DND-41 (cell line): ENCODE data around the gene ATG9A.

Experiments
- EZH2 ChIP-seq: IDR thresholded peaks from 3 replicates; pipeline ENCODE4 v1.6.1; 2012; ENCODE audit warnings: borderline replicate concordance, low read depth, mild to moderate bottlenecking, moderate library complexity, low read length, inconsistent platforms; ENCODE audit not compliant: severe bottlenecking
- TF ChIP-seq, protein P1 (sequence below): IDR thresholded peaks from 2 replicates; pipeline ENCODE4 v1.5.1; 2012; ENCODE audit warnings: borderline replicate concordance, low read length, moderate library complexity, mild to moderate bottlenecking; ENCODE audit not compliant: poor library complexity, severe bottlenecking; ENCODE audit errors: extremely low read depth

DNA sequence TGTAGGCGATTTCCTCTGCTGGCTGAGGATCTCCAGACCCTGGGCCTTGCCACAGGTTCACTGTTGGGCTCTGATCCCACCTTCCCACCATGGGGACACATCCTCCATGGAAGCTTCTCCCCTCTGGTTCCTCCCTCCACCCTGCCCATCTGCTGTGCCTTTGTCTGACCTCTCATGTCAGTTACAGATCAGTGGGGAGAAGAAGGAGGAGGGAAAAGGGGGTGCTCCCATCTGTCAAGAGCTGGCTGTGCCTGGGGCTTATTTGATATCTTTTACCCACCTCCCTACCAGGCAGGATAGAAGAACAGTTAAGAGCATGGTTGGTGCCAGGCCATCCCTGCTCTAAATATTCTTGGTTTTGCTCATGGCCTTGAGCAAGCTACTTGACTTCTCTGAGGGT lies 37.5 kb upstream of the ATG9A start:
- TF ChIP-seq, protein P1, sequence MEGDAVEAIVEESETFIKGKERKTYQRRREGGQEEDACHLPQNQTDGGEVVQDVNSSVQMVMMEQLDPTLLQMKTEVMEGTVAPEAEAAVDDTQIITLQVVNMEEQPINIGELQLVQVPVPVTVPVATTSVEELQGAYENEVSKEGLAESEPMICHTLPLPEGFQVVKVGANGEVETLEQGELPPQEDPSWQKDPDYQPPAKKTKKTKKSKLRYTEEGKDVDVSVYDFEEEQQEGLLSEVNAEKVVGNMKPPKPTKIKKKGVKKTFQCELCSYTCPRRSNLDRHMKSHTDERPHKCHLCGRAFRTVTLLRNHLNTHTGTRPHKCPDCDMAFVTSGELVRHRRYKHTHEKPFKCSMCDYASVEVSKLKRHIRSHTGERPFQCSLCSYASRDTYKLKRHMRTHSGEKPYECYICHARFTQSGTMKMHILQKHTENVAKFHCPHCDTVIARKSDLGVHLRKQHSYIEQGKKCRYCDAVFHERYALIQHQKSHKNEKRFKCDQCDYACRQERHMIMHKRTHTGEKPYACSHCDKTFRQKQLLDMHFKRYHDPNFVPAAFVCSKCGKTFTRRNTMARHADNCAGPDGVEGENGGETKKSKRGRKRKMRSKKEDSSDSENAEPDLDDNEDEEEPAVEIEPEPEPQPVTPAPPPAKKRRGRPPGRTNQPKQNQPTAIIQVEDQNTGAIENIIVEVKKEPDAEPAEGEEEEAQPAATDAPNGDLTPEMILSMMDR: no peak
- TF ChIP-seq EZH2: no peak
